HUES6 (cell line): Measurements from ENCODE around the gene LGALS7.

Experiments used
- H3K27ac ChIP-seq: 2 replicates; pipeline ENCODE4 v1.7.0; 2013; ENCODE audit warnings: low read depth, mild to moderate bottlenecking, low read length, inconsistent platforms
- H3K27me3 ChIP-seq: 2 replicates; pipeline ENCODE4 v1.6.1; 2013; ENCODE audit warnings: low read length; ENCODE audit not compliant: control insufficient read depth, insufficient read depth
- H3K36me3 ChIP-seq: 2 replicates; pipeline ENCODE4 v1.6.1; 2013; ENCODE audit warnings: low read length; ENCODE audit not compliant: control insufficient read depth, insufficient read depth
- H3K4me1 ChIP-seq: 2 replicates; pipeline ENCODE4 v1.6.1; 2013; ENCODE audit warnings: low read length; ENCODE audit not compliant: control insufficient read depth, insufficient read depth
- H3K4me3 ChIP-seq: 2 replicates; pipeline ENCODE4 v1.5.1; 2013; ENCODE audit warnings: low read depth, low read length
- H3K9ac ChIP-seq: one replicate; pipeline ENCODE4 v1.6.1; 2013; ENCODE audit warnings: mild to moderate bottlenecking, low read length
- H3K9me3 ChIP-seq: 2 replicates; pipeline ENCODE4 v1.6.1; 2013; ENCODE audit warnings: low read depth, low read length; ENCODE audit not compliant: control insufficient read depth, insufficient read depth

LGALS7 gene

DNA sequence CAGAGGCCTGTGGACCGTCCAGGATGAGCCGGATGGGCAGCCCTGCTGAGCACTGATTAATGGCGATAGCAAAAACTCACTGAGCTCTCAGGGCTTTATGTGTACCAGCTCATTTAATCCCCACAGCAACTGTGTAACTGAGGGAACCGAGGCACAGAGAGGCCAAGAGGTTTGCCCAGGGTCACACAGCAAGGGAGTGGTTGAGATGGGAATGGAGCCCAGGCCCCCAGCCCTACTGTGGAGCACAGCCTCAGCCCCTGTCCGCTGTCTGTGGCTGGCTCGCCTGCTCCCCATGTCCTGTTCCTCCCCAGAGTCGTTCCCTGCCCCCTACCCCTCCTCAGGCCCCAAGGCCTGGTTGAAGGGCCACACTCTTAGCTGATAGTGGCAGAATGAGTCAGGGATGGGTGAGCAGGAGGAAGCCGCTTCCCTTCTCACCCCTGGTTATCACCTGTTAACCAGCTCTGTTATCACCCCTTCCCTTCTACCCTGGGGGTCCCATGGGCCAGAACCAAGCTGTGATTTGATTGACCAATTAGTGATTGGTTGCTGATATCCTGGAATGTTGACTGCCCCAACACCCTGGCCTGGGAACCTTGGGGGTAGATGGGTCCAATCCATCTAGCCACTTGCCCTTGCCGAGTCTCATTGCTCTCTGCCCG is 50.2 kb downstream of the LGALS7 start:
- Histone ChIP-seq H3K9me3 (no peaks in the 10 kb centered on the region), H3K27ac (no peak overlapping the region), H3K36me3 (peaks cover 100% of the 10 kb centered on the region), H3K9ac (no peak overlapping the region), H3K27me3 (no peaks in the 10 kb centered on the region), H3K4me3 (no peak overlapping the region), H3K4me1 (peaks cover 10% of the 10 kb centered on the region; the same call in 1 of the 2 replicates)

DNA sequence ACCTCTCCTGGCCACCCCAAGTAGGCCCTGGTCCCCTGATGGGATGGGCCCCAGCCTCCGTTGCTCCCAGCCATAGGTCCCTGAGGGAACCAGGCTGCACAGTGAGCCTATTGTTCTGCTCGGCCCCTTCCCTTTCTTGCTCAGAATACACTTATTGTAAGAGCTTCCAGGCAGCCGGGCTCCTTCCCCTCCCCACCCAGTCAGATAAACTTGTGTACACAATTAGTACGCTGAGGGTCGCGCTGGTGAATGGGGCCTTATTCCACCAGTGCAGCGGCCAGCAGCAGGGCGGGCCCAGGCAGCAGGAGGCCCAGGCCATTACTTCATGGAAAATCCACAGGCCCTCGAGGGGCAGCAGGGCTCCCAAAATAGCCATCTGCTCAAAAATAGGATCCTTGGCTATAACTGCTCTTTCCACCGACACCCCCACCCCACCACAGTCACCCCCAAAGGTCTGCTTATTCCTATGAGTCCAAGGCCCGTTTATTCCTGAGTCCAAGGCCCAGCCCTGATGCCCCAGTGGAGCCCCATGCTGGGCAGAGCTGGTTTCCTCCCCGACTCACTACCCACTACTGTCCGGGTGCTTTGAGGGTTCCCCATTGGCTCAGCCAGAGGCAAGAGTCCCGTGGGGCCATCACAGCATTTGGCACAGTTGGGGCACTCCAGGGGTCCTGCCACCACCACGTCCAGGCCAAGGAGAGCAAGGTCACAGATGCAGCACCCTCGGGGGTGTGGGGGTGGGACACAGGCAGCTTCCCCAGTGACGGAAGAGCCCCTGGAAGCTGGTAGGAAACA is 51.1 kb downstream of the LGALS7 start:
- H3K4me1 ChIP-seq: peaks cover 5% of the 10 kb centered on the region; the same call in 1 of the 2 replicates
- H3K9ac ChIP-seq: peak overlapping the region; percentile 6
- H3K4me3 ChIP-seq: no peak overlapping the region
- H3K9me3 ChIP-seq: no peaks in the 10 kb centered on the region
- H3K36me3 ChIP-seq: peaks cover 100% of the 10 kb centered on the region
- H3K27me3 ChIP-seq: no peaks in the 10 kb centered on the region
- H3K27ac ChIP-seq: no peak overlapping the region

DNA sequence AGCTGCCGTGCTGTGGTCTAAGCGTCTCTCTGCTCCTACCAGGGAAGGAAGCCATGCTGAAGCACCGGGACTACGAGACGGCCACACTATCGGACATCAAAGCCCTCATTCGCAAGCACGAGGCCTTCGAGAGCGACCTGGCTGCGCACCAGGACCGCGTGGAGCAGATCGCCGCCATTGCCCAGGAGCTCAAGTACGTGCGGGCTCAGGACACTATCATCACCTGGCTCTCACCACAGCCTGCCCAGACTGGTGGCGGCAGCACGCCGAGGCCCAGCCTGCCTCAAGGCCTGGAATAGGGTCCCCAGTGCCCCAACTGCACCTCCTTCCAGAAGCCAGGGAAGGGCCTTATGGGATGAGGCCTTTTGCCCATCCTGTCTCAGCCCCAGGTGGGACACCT is 51.8 kb downstream of the LGALS7 start:
- Histone ChIP-seq H3K9ac (peak overlapping the region; percentile 5), H3K27me3 (no peaks in the 10 kb centered on the region), H3K36me3 (peaks cover 100% of the 10 kb centered on the region), H3K4me1 (peaks cover 5% of the 10 kb centered on the region; the same call in 1 of the 2 replicates), H3K27ac (no peak overlapping the region), H3K9me3 (no peaks in the 10 kb centered on the region), H3K4me3 (no peak overlapping the region)
